ENCODE results near the gene NAGLU. TPM values are rescaled to one million over a fixed set of nuclear protein-coding genes. Genes with fewer than 3 reads are reported as not detected.
"Not testable (repeated sequence)": the region's sequence is repeated elsewhere in the genome, so short reads cannot be mapped to it uniquely, and the experiment has no call there.

The NAGLU gene
- total RNA-seq, 1 experiment from 2014 or later: 26.8 TPM

- Histone ChIP-seq H3K4me3 (no peak overlapping the region), H3K4me1 (replicated peaks) (peaks cover 43% of the 10 kb centered on the region)
- DNase-seq (ENCODE audit: low read depth in 1 of 2, low spot score in 2 of 2): no peak
These were observed 7.0 kb upstream of the NAGLU start for GRCh38 chr17:42529061-42529460.

GRCh38 chr17:42530952-42531454 lies 5.0 kb upstream of the NAGLU start:
- Histone ChIP-seq H3K4me1 (replicated peaks) (peaks cover 47% of the 10 kb centered on the region), H3K9me3 (replicated peaks) (no peaks in the 10 kb centered on the region), H3K4me3 (no peak overlapping the region), H3K36me3 (no peaks in the 10 kb centered on the region; the same call in 1 of the 2 replicates), H3K27me3 (replicated peaks) (no peaks in the 10 kb centered on the region), H3K27ac (no peak overlapping the region)
- no peak for DNase-seq (ENCODE audit: low read depth in 1 of 2, low spot score in 2 of 2)

More at GRCh38 chr17:42529061-42529460, 7.0 kb upstream of the NAGLU start:
- Histone ChIP-seq H3K27ac (no peak overlapping the region), H3K27me3 (replicated peaks) (no peaks in the 10 kb centered on the region), H3K9me3 (replicated peaks) (no peaks in the 10 kb centered on the region), H3K36me3 (no peaks in the 10 kb centered on the region)

DNA sequence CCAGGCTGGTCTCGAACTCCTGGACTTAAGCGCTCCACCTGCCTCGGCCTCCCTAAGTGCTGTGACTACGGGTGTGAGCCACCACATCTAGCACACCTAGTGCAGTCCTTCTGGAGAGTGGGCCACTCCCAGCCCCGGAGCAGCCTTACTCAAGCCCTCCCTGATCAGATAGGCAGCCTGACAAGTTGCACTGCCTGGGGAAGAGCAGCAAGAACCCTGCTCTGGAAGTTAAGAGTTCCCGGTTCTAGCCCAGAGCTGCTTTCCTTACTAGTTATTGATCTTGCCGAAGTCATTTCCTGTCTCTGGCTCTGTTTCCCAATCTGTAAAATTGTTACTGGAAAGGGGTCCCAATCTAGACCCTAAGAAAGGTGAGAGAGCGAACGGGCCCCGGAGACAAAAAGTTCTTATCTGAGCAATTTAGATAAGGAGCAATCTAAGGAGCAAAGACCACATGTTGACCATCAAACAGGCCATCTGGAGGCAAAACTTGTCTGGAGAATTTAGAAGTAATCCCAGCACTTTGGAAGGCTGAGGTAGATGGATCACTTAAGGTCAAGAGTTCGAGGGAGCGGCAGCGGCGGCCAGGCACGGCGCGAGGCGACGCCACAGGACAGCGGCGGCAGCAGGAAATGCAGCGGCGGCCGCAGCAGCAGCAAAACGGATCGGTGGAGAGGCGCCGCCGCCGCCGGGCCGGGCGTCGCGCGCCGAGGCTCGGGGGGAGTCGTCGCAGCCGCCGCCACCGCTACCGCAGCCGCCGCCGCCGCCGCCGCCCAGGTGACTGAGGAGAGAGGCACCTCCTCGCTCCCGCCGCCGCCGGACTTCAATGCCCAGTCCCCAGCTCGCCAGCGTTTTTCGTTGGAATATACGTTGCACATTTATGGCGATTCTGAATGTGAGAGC lies 4.3 kb upstream of the NAGLU start:
- H3K9me3 ChIP-seq (replicated peaks): no peaks in the 10 kb centered on the region
- DNase-seq (ENCODE audit: low read depth in 1 of 2, low spot score in 2 of 2): peak in 1 of 2 experiments; percentile 46
- peaks cover 47% of the 10 kb centered on the region for H3K4me1 ChIP-seq (replicated peaks)
- H3K36me3 ChIP-seq: no peaks in the 10 kb centered on the region; the same call in 1 of the 2 replicates
- H3K27ac ChIP-seq: no peak overlapping the region
- H3K4me3 ChIP-seq: peak overlapping the region; percentile 53
- no peaks in the 10 kb centered on the region for H3K27me3 ChIP-seq (replicated peaks)

- peak overlapping the region; percentile 46 for H3K27ac ChIP-seq
- peaks cover 26% of the 10 kb centered on the region for H3K36me3 ChIP-seq
- no peak for DNase-seq (ENCODE audit: low read depth in 1 of 2, low spot score in 2 of 2)
- no peaks in the 10 kb centered on the region for H3K27me3 ChIP-seq (replicated peaks)
- H3K4me1 ChIP-seq (replicated peaks): peaks cover 40% of the 10 kb centered on the region
- H3K9me3 ChIP-seq (replicated peaks): no peaks in the 10 kb centered on the region
- H3K4me3 ChIP-seq: peak overlapping the region; percentile 92
These were observed 640 bp upstream of the NAGLU start for GRCh38 chr17:42535155-42536047.

DNA sequence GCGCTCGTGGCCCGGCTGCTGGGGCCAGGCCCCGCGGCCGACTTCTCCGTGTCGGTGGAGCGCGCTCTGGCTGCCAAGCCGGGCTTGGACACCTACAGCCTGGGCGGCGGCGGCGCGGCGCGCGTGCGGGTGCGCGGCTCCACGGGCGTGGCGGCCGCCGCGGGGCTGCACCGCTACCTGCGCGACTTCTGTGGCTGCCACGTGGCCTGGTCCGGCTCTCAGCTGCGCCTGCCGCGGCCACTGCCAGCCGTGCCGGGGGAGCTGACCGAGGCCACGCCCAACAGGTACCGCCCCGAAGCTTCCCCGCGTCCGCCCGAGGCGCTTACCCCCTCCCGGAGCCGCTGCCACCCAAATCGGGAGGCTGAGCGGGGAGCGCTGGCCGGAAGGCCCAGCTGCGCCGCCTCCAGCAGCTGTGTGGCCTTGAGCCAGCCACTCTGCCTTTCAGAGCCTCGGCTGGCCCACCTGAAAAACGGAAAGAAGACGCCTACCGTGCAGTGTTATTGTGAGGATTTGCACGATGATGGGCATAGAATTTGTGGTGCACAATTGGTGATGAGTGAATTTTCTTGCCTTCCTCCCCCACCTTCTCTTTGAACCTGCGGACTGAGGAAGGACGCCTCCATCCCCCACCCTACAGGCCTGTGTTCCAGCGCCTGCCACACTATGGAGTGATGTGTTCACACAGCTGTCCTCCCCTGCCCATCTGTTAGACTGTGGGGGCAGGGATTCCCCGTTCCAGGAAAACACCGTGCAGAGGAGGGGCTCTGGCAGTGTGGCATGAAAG lies 523 bp downstream of the NAGLU start:
- H3K27me3 ChIP-seq (replicated peaks): no peaks in the 10 kb centered on the region
- peaks cover 30% of the 10 kb centered on the region for H3K36me3 ChIP-seq
- peak overlapping the region; percentile 46 for H3K27ac ChIP-seq
- DNase-seq (ENCODE audit: low read depth in 1 of 2, low spot score in 2 of 2): peak; percentile 75 to 91
- H3K4me1 ChIP-seq (replicated peaks): peaks cover 31% of the 10 kb centered on the region
- no peaks in the 10 kb centered on the region for H3K9me3 ChIP-seq (replicated peaks)
- H3K4me3 ChIP-seq: peak overlapping the region; percentile 92

- H3K36me3 ChIP-seq: peaks cover 36% of the 10 kb centered on the region
- H3K9me3 ChIP-seq (replicated peaks): no peaks in the 10 kb centered on the region
- H3K4me3 ChIP-seq: peak overlapping the region; percentile 92
- DNase-seq (ENCODE audit: low read depth in 1 of 2, low spot score in 2 of 2): no peak
- peaks cover 25% of the 10 kb centered on the region for H3K4me1 ChIP-seq (replicated peaks)
- H3K27me3 ChIP-seq (replicated peaks): no peaks in the 10 kb centered on the region
- H3K27ac ChIP-seq: no peak overlapping the region
These were observed 1.2 kb downstream of the NAGLU start for GRCh38 chr17:42537156-42537805.

- no peak overlapping the region for H3K4me3 ChIP-seq
- no peaks in the 10 kb centered on the region for H3K27me3 ChIP-seq (replicated peaks)
- no peak for DNase-seq (ENCODE audit: low read depth in 1 of 2, low spot score in 2 of 2)
- peaks cover 25% of the 10 kb centered on the region for H3K4me1 ChIP-seq (replicated peaks)
- H3K9me3 ChIP-seq (replicated peaks): no peaks in the 10 kb centered on the region
- H3K36me3 ChIP-seq: peaks cover 42% of the 10 kb centered on the region
- H3K27ac ChIP-seq: no peak overlapping the region
These were observed 1.9 kb downstream of the NAGLU start for GRCh38 chr17:42537826-42538451.

- H3K27ac ChIP-seq: no peak overlapping the region
- no peaks in the 10 kb centered on the region for H3K27me3 ChIP-seq (replicated peaks)
- no peak for DNase-seq (ENCODE audit: low read depth in 1 of 2, low spot score in 2 of 2)
- H3K4me3 ChIP-seq: no peak overlapping the region
- H3K4me1 ChIP-seq (replicated peaks): peaks cover 25% of the 10 kb centered on the region
- H3K9me3 ChIP-seq (replicated peaks): no peaks in the 10 kb centered on the region
- H3K36me3 ChIP-seq: peaks cover 46% of the 10 kb centered on the region
These were observed 2.4 kb downstream of the NAGLU start for GRCh38 chr17:42538482-42538881.

DNA sequence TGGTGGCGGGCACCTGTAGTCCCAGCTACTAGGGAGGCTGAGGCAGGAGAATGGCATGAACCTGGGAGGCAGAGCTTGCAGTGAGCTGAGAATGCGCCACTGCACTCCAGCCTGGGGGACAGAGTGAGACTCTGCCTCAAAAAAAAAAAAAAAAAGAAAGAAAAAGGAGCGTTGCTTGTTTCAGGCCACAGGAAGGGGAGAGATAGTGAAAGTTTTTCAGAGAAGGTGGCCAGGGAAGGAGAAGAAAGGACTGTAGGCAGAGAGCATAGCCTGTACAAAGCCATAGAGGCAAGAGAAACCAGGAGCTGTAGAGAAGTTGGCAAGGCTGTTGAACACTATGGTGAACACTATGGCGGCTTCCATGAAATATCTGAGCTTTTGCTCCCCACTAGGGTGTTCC lies 4.5 kb downstream of the NAGLU start:
- not testable (repeated sequence) for H3K27me3 ChIP-seq (replicated peaks); H3K27ac ChIP-seq; H3K9me3 ChIP-seq (replicated peaks); DNase-seq (ENCODE audit: low read depth in 1 of 2, low spot score in 2 of 2); H3K4me3 ChIP-seq
- peaks cover 20% of the 10 kb centered on the region for H3K4me1 ChIP-seq (replicated peaks)
- H3K36me3 ChIP-seq: peaks cover 60% of the 10 kb centered on the region

- no peak overlapping the region for H3K27ac ChIP-seq
- H3K9me3 ChIP-seq (replicated peaks): no peaks in the 10 kb centered on the region
- peaks cover 60% of the 10 kb centered on the region for H3K36me3 ChIP-seq
- no peak overlapping the region for H3K4me3 ChIP-seq
- no peak for DNase-seq (ENCODE audit: low read depth in 1 of 2, low spot score in 2 of 2)
- no peaks in the 10 kb centered on the region for H3K27me3 ChIP-seq (replicated peaks)
- peaks cover 13% of the 10 kb centered on the region for H3K4me1 ChIP-seq (replicated peaks)
These were observed 5.2 kb downstream of the NAGLU start for GRCh38 chr17:42541041-42541833.

DNA sequence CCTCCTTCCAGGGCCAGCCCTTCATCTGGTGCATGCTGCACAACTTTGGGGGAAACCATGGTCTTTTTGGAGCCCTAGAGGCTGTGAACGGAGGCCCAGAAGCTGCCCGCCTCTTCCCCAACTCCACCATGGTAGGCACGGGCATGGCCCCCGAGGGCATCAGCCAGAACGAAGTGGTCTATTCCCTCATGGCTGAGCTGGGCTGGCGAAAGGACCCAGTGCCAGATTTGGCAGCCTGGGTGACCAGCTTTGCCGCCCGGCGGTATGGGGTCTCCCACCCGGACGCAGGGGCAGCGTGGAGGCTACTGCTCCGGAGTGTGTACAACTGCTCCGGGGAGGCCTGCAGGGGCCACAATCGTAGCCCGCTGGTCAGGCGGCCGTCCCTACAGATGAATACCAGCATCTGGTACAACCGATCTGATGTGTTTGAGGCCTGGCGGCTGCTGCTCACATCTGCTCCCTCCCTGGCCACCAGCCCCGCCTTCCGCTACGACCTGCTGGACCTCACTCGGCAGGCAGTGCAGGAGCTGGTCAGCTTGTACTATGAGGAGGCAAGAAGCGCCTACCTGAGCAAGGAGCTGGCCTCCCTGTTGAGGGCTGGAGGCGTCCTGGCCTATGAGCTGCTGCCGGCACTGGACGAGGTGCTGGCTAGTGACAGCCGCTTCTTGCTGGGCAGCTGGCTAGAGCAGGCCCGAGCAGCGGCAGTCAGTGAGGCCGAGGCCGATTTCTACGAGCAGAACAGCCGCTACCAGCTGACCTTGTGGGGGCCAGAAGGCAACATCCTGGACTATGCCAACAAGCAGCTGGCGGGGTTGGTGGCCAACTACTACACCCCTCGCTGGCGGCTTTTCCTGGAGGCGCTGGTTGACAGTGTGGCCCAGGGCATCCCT lies 7.4 kb downstream of the NAGLU start:
- H3K36me3 ChIP-seq: peaks cover 49% of the 10 kb centered on the region
- H3K9me3 ChIP-seq (replicated peaks): no peaks in the 10 kb centered on the region
- no peak overlapping the region for H3K4me3 ChIP-seq
- H3K27me3 ChIP-seq (replicated peaks): no peaks in the 10 kb centered on the region
- no peaks in the 10 kb centered on the region for H3K4me1 ChIP-seq (replicated peaks)
- H3K27ac ChIP-seq: no peak overlapping the region
- no peak for DNase-seq (ENCODE audit: low read depth in 1 of 2, low spot score in 2 of 2)

Data from SJSA1 (cell line).